Right hindlimb (tissue), 1 donor: Measurements from ENCODE around the gene TOB1.
"Not testable (repeated sequence)": the region's sequence is repeated elsewhere in the genome, so short reads cannot be mapped to it uniquely, and the experiment has no call there.

ENCODE experiments used
- DNase-seq: peaks from one replicate; pipeline ENCODE4 v3.0.0-alpha.2; 2018

The TOB1 gene

DNA sequence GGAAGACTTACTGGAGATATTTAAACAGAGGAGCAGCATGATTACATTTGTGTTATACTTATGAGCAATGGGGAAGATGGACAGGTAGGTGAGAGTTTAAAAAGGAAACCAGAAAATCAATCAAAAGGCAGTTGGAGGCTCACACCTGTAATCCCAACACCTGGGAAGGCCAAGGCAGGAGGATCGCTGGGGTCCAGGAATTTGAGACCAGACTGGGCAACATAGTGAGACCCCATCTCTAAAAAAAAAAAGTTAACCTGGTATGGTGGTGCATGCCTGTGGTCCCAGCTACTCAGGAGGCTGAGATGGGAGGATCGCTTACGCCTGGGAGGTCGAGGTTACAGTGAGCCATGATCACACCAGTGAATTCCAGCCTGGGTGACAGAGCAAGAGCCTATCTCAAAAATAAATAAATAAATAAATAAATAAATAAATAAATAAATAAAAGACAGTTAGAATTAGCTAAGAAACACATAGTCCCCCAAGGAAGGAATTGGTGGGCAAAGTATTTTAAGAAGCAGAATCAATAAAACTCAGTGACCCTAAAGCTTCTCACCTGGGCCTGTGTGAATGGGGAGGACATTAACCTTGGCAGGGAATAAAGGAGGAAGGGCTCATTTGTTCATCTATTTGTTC lies 32.3 kb upstream of the TOB1 start:
- no peak for DNase-seq

DNA sequence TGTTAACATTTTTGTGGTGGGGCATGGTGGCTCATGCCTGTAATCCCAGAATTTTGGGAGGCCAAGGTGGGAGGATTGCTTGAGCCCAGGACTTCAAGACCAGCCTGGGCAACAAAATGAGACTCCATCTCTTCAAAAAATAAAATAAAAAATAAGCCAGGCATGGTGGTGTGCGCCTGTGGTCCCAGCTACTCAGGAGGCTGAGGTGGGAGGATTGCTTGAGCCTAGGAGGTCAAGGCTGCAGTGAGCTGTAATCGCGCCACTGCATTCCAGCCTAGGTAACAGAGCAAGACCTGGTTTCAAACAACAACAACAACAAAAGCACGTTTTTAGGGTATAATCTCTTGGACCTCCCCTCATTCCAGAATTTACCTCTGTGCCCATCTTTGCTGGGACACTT lies 28.4 kb upstream of the TOB1 start:
- DNase-seq = not testable (repeated sequence)

DNA sequence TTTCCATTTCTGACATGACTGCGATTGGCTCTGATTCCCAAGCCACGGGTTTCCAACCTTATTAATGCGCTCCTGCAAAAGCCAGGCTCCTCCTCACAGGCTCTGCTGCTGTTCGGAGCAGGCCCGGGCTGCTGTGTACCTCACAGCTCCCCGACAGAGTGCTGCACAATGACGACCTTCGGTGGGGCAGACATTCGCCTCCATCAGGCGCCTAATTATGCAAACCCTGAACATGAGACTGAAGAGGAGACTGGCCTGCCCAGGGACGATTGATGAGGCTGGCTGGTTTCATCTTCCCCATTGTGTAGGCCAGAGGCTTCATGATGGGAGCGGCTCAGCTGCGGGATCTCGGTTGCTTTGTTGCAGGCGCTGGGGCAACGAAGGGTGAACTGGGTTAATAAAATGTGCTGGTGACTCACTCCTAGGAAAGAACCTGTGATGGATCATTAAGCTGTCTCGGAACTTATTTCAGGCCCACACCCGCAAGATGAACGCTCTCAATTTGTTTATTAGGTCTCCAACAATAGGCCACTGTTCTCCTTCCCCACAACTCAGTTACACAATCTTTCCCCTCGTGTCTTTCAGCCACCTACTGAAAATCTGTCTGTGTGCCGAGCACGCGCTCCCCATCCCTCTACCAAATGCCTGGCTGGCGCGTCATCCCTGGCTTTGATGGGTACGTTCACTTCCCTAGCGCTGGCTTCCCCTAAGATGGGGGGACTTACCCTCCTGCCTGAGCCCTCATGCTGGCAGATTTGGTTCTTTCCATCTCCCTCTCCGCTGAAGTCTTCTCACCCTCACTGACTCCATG lies 27.2 kb upstream of the TOB1 start:
- no peak for DNase-seq

DNA sequence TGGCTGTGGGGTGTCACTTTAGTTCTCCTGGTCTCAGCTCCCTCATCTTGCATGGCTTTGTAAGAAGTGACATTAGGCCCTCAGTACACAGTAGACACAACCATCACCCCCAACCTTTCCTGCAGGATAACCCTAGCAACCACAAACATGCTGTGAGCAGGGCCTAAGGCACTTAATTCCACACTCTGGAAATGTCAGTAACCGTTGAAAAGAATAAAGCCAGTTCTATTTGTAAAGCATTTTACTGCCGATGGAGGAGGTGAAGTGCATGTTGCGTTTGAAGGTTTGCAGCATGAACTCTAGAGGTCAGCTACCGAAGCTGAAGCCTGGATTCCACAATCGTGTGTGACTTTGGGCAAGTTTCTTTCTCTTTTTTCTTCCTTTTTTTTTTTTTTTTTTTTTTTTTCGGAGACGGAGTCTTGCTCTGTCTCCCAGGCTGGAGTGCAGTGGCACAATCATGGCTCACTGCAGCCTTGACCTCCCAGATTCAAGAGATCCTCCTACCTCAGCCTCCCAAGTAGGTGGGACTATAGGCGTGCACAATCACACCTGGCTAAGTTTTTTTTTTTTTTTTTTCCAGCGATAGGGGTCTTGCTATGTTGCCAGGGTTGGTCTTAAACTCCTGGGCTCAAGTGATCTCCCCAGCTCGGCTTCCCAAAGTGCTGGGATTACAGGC lies 26.1 kb upstream of the TOB1 start:
- DNase-seq = no peak

DNA sequence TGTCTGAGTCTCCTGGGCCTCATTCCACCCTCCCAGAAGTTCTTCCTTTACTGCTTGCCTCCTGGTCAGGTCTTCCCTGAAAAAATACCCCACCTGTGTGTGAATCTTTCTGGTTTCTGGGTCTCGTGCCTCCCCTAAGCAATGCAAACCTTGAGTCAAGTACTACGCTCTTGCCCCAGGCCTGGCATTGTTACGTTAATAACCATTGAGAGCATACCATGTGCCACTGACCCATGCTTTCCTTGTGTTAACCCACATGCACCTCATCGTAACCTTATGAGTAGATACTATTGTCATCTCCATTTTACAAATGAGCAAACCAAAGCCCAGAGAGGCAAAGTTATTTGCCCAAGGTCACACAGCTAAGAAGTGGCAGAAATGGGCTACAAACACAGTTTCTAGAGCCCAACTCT lies 25.4 kb upstream of the TOB1 start:
- no peak for DNase-seq

DNA sequence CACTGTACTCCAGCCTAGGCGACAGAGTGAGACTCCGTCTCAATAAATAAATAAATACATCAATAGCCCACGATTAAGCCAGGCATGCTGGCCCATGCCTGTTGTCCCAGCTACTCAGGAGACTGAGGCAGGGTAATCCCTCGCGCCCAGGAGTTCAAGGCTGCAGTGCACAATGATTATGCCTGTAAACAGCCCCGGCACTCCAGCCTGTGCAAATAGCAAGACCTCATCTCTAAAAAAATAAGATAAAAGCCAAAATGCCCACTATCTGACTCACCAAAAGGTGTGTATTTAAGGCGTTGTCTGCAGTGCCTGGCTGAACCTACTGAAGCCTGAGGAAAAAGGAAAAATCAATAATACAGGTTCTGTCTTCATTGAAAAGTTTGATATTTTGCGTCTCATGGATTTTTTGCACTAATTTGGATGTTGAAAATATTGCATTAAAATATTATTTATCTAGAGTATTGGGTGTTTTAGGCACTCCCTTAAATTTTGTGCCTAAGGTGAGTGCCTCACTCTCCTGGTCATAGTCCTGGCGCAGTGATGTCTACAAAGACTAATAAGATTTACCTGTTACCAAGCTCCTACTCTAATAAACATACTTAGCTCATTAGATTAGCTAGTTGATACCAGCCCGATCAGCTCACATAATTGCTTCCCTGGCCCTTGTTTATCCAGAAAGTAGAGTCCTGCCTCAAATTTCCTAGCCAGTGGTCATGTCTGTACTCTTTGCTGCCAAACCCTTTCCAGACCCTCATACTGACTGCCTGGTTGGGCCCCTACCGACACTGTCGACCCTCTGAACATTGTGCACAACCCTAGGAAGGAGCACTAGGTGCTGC lies 24.7 kb upstream of the TOB1 start:
- DNase-seq = no peak

DNA sequence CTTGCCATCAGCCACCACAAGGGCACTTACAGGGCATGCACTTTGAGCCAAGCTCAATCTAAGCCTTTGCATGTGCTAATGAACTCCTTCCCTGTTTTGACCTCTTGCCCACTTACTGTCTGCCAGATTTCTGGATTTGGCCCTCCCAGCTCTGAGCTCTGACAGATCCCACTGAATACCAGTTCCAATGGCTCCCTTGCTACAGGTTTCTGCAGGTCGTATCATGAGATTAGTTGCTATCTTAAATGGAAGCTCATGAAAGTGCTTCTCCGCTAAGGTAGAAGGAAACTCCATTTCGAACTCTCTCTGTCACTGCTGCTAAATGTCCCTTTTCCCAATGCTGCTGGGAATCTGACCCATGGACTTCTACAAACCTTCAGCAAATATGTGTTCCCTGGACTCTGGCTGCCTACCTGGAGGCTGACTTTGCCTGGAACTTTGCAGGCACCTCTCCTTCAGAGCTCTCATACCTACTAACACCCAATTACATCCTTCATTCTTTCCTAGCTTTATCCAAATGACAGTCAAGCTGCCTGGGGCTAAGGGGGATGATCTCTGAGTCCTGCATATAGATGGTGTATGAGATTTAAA lies 23.5 kb upstream of the TOB1 start:
- DNase-seq = no peak

DNA sequence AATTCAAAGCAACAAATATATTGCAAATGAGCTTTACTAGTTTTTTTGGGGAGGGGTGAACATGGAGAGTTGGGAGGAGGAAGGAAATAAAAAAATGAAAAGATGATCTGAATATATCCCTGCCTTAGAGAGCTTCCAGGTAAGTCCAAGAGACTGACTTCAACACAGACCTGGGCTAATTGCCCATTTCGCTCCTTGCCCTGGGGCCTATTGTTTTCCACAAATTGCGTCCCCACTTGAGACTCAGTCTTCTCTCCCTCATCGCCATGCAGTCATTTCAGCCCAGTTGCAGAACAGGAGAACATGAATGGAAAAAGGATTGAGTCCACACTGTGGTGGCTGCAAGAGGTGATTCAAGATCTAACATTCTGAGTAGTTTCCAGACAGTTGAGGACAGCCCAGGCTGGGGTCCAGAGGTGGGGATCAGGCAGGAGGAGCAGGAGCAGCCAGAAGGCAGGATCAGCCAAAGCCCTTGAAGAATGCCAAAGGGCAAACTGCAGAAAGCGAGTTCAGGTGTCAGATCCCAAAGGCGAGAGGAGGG lies 21.6 kb upstream of the TOB1 start:
- DNase-seq = no peak

DNA sequence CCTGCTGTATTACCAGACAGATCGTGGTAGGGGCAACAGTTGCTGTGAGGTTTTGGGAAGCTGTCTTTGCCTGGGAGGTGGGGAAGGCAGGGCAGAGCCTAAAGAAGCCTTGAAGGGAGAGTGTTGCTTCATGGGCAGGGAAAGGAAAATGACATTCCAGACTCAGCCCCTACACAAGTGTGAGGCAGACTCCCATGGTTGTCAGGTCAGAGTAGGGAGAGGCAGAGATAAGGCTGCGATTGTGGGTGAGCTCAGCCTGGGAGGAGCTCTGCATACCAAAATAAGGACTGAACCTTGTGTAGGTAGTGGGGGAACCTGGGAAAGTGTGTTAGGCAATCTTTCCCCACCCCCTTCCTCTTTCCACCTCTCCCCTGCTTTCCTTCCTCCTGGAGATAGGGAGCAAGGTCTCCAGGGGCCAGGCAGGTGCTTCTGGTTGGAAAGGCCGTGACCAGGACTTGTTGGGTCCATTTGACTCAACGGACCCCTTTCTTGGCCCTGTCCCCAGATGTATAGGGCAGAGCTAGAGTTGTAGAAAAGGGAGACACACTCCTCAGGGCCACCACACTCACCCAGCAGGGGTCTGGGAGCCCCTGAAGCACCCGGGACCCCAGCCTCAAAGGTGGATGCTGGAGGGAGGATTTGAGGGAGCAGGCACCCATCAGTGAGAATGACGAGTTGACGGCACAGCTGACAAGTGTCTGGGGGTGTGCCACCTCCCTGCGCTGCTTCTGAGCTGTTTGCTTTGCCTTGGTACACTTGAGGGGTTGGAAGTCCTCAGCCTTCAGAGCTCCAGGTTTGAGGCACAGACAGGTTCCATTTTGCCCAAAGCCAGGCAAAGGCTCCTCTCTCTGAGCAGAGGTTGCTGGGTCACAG lies 18.5 kb upstream of the TOB1 start:
- no peak for DNase-seq

DNA sequence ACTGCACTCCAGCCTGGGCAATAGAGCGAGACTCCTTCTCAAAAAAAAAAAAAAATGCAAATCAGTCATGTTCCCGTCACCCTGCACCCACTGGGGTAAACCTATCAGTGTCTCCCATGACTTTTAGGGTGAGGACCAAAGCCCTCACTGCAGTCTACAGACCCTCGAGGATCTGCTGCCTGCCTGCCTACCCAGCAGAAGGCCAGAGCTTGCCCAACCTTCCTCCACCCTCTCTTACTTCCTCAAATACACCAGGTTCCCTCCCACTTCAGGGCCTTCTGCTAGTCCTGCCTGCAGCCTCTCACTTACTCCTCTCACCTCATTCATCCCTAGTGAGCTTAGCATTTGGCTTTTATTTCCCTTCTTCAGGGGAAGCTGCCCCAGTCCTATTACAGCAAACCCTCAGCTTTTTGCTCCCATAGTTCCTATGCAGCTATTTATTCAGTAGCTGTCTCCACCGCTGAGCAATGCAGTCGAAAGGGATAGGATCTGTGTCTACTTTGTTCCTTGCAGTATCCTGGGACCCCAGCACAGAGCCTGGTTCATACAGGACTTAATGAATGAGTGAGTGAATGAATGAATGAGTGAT lies 17.8 kb upstream of the TOB1 start:
- DNase-seq = no peak

DNA sequence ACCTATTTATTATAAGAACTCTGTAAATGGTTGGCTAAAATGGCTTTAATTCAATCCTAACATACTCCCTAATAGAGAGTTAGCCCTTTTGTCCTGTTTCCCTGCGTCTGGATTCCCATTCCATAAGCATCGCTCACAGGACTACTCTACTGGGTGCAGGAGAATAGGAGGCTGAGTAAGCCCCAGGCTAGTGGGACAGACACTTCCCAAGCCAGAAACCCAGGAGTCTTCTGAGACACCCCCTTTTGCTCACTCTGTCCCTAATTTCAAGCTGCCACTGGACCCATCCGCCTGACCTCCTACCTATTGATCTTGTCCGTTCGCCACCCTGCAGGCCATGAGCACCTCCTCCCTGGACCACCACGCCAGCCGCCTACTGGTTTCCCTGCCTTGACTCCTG lies 16.7 kb upstream of the TOB1 start:
- no peak for DNase-seq

DNA sequence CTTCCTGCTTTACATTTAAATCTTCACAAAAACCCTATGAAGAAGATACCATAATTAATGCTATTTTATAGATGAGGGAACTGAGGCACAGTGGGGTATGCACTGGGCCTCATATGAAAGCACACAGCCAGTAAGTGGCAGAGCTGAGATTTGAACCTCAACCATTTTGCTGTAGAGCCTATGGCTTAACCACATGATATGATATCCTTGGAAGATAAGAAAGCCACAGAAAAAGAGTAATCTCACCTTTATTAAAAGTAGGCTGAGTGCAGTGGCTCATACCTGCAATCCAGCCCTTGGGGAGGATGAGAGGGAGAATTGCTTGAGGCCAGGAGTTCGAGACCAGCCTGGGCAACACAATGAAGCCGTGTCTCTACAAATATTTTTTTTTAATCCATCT lies 15.0 kb upstream of the TOB1 start:
- DNase-seq = no peak

DNA sequence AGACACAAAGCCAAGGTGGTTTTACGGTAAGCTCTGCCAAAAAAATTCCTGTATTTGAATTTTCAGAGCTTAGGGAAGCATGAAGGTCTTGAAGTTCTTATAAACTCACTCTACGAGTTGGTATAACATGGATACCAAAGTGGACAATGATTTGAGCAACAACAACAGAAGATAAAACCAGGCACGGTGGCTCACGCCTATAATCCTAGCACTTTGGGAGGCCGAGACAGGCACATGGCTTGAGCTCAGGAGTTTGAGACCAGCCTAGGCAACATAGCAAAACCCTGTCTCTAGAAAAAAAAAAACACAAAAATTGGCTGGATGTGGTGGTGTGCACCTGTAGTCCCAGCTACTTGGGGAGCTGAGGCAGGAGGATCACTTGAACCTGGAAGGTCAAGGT lies 12.9 kb upstream of the TOB1 start:
- no peak for DNase-seq

DNA sequence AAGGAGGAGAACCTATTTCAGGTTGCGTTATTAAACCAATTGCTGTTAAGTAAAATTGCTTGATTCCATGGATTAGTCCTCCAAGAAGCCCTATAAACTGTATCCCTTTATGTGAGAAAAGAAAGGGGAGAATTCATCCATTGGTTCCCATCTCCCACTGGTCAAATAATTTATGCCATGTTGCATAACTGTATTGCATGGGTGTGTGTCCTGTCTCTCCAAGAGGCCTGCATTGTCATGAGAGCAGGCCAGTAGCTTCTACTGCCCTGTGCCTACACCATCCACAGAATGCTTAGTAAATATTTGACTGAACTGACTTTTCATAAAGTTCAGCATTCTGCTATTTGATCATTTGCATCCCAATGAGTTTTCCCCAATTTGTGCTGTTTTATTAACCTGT lies 11.7 kb upstream of the TOB1 start:
- DNase-seq = no peak

DNA sequence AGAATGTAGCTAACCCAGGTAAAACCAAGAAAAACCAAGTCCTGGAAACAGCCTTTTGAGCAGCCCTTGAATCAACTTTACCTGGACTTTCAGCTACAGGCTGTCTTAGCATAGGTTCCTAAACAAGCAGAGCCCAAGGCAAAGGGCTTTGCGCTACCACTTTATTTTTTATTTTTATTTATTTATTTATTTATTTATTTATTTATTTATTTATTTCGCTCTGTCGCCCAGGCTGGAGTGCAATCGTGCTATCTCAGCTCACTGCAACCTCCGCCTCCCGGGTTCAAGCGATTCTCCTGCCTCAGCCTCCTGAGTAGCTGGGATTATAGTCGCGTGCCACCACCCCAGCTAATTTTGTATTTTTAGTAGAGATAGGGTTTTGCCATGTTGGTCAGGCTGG lies 10.9 kb upstream of the TOB1 start:
- DNase-seq = not testable (repeated sequence)

DNA sequence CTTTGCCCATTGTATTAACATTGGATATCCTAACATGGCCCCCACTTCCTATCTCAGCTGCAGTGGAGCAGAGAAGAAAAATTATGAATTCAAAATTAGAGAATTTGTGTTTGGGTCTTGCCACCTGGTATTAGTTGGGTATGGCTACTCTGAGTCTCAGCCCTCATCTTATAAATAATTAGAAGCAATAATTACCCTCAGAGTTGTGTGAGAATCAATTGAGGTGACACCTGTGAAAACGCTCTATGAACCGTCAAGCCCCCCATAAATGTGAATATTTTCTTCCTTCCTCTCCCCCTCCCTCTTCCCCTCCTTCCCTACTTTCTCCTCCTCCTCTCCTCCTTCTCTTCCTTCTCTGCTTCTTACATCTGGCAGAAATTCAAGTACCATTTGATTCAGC lies 8.9 kb upstream of the TOB1 start:
- DNase-seq = no peak

DNA sequence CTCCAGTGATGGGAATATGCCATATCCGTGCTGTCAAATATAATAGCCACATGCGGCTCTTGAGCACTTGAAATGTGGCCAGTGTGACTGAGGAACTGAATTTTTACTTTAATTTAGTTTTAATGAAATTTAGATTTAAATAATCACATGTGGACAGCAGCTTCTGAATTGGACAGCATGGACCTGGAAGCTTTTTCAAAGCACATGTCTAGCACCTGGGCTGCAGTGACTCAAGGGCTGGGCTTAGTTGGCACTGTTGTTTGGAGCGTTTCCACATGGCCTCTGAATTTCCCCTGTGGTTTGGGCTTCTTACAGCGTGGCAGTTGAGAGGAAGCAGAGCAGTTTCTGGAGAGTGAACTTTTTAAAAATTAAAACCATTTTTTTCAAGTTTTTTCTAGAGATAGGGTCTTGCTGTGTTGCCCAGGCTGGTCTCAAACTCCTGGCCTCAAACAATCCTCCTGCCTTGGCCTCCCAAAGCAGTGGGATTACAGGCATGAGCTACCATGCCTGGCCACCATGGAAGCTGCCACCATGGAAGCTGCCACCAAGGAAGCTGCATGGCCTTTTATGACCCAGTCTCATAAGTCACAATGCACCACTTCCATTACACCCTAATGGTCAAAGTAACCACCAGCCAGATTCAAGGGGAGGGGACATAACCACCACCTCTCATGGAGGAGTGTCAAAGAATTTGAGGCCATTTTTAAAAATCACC lies 6.7 kb upstream of the TOB1 start:
- peak; percentile 47 for DNase-seq

DNA sequence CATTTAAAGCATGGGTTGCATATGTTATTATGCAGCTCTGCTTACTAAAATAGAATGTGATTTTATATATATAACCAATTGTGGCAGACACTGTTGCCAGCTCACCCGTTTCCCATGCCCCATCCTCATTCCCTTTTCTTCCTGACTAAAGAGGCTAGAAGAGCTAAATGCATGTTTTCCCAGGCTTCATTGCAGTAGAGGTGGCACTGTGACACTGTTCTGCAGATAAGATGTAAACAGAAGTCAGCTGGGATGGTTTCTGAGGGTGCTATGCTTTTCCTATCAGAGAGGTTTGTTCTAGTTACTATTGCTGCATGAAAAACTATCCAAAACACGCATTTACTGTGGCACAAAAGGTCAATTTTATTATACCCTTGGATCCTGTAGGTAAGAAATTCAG lies 5.7 kb upstream of the TOB1 start:
- no peak for DNase-seq

DNA sequence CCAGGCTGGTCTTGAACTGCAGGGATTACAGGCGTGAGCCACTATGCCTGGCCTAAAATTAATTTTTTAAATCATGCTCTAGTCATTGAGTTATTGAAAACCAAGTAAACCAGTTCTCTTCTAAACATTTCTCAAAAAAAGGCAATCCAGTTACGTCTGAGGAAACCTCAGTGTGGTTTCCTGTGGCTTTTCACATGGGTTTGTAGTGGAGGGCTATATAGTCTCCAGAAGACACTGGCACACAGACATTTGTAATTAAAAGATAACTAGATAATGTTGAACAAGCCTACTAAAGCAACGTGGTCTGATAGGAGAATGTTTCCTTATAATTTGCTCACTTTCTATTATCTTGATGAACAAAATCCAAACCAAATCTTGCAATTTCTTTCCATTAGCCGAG lies 5.2 kb upstream of the TOB1 start:
- DNase-seq = no peak

DNA sequence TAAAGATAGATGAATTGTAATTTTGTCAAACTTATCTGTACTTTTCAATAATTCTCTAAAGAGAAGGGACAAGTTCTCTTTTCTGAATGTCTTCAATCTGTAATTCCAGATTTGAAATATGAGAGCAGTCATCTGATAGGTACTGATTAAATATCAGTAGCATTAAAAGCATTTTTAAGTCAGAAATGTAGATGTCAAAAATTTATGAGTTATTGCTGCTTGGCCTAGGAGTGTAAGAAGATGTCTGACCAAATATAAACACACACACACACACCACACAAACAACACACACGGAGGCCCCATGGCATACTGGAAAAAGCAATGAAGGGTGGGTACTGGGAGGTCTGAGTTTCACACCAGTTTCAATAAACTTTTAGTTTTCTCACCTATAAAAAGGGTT lies 2.4 kb upstream of the TOB1 start:
- DNase-seq = no peak

DNA sequence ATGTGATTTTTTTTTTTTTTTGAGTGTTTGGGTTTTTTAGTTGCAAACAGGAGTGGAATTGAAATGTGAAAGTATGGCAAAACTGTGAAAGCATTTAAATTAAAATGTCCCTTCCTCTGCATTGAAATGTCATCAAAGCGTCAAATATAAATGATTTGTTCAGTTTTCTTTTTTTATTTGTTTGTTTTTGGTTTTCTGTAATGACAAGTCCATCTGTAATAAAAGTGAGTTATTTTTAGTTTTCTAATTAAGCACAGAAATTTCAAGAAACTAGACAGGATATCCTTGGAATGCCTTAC lies 1.9 kb upstream of the TOB1 start:
- DNase-seq = no peak
